Ishikawa (cell line): Measurements from ENCODE around the gene COL8A2.

Source experiments
- CEBPB ChIP-seq: IDR thresholded peaks from 2 replicates; pipeline ENCODE4 v1.6.1; 2012
- CREB1 ChIP-seq: IDR thresholded peaks from 2 replicates; pipeline ENCODE4 v1.6.1; 2012; ENCODE audit warnings: low read depth
- EGR1 ChIP-seq: IDR thresholded peaks from 2 replicates; pipeline ENCODE4 v1.6.1; 2012
- EP300 ChIP-seq: IDR thresholded peaks from 2 replicates; pipeline ENCODE4 v1.6.1; 2012; ENCODE audit warnings: borderline replicate concordance
- FOXM1 ChIP-seq: IDR thresholded peaks from 2 replicates; pipeline ENCODE4 v1.6.1; 2012; ENCODE audit warnings: low read depth, borderline replicate concordance
- MAX ChIP-seq: IDR thresholded peaks from 2 replicates; pipeline ENCODE4 v1.6.1; 2012
- RAD21 ChIP-seq: IDR thresholded peaks from 2 replicates; pipeline ENCODE4 v1.6.1; 2012; ENCODE audit warnings: low read depth
- REST ChIP-seq: IDR thresholded peaks from 2 replicates; pipeline ENCODE4 v1.6.1; 2012; ENCODE audit warnings: low read depth, mild to moderate bottlenecking
- TAF1 ChIP-seq: IDR thresholded peaks from 2 replicates; pipeline ENCODE4 v1.6.1; 2012; ENCODE audit warnings: low read depth, mild to moderate bottlenecking
- YY1 ChIP-seq: IDR thresholded peaks from 2 replicates; pipeline ENCODE4 v1.6.1; 2012; ENCODE audit warnings: low read depth

- no peak for TF ChIP-seq CEBPB
- TF ChIP-seq REST: no peak
- TF ChIP-seq TAF1: no peak
- no peak for TF ChIP-seq CREB1
- no peak for TF ChIP-seq EGR1
- TF ChIP-seq EP300: no peak
- no peak for TF ChIP-seq YY1
- no peak for TF ChIP-seq FOXM1
- TF ChIP-seq MAX: no peak
- no peak for TF ChIP-seq RAD21
These were observed 26.2 kb downstream of the COL8A2 start for GRCh38 chr1:36098650-36099365.
